NCI-H1417 (cell line): ENCODE measurements around the gene RAB14.
A peak's percentile ranks its signal among the peaks of the same experiment; 100 is the strongest.

Experiments used
- DNase-seq, 3 experiments: peaks; one replicate each; lab custom pipeline; 2025; lab: John Stamatoyannopoulos, UW

Gene RAB14

DNA sequence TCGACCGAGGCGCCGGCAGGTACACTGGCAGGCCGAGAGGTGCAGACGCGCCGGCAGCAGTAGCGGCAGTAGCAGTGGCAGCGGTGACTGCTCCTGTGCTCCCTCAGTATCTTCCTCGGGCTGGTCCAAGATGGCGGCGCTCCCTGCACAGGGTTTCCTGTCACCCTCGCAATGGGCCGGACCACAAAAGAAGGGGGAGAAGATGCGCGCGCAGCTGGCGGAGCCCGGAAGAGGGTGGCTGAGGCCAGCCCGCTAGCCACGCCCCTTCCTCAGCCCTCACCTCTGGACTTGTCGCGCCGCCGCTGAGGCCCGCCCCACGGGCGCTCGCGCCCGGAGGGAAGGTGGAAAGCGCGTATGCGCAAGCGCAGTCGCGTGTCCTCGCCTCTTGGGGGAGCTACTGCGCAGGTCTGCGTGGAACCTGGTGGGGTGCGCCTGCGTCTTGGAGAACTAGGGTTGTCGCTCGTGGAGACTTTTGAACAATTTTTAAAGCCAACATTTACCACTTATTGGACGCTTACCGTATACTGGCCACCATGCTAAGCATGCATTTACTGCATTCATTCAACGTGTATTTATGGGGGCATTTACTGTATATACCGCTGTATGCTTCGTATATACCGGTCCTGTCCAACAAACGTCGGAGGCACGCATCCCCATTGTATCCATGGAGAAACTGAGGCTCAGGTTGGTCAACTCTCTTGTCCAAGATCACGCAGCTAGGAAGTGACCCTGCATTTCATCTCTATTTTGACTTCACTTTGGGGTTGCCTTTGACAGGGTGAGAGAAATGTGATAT is at the start of gene RAB14:
TSS of gene RAB14 (minus strand) at position 132 of the 796 bp plus-strand sequence. CDS start 8,457 bp downstream, outside the sequence.
- peak; percentile 97 to 100 (median 100) for DNase-seq

DNA sequence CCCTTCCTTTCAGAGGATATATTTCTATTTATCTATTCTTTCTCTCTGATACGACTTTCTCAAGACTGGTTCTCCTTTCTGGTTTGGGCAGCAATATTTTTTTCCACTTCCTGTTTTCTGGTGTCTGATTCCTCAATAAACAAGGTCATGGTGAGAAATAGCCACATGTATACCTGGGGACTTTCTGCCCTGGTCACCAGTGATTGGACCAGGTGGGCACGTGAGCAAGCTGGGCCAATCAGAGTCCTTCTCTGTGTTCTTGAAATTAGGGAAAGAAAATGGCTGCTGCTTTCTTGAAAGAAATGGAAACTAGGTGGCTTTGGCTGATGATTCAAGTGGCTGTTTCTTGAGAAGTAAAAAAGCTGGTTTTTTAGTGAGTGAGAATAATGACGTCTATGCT is 47.9 kb upstream of the RAB14 start:
- DNase-seq: no peak

DNA sequence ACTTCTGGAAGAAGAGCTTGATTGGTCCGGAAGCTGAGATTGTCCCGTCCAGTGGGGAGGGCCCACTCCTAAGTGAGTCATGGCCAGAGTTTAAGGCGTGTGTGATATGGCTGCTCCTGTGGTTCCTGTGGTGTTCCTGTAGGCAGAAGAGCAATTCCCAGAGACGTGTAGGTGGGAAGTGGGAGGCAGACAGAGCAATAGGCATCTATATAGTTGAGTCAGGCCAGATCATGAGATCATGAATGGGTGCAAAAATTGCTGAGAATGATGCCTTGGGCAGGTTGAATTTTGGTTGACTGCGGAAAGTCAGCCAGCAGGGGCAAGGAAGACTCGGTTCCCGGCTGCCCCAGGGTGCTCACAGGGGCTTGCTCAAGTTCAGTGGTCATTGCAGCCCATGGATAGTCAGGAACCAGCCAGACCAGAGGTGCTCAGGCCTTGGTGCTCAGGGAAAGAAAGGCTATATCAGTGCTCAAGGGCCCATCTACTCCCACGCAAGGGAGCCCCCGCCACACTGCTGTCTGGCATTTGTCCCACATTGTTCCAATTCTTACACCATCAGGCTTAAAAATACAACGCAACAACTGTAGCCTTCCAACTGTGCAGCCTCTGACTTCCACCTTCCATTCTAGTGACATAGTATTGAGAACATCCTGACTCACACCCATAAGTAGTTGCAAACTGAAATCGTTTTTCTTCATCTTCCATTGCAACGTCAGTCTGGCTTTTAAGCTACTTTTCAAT is 45.3 kb upstream of the RAB14 start:
- DNase-seq: no peak

DNA sequence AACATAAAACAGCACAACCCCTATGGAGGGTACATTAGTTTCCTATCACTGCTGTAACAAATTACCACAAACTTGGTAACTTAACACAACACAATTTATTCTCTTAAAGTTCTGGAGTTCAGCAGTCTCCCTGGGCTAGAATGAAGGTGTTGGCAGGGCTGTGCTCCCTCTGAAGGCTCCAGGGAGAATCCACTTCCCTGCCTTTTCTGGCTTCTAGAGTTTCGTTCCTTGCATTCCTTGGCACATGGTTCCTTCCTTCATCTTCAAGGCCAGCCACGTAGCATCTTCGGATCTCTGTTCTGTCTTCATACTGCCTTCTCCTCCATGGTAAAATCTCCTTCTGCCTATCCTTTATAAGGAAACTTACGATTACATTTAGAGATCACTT is 41.3 kb upstream of the RAB14 start:
- DNase-seq: no peak

DNA sequence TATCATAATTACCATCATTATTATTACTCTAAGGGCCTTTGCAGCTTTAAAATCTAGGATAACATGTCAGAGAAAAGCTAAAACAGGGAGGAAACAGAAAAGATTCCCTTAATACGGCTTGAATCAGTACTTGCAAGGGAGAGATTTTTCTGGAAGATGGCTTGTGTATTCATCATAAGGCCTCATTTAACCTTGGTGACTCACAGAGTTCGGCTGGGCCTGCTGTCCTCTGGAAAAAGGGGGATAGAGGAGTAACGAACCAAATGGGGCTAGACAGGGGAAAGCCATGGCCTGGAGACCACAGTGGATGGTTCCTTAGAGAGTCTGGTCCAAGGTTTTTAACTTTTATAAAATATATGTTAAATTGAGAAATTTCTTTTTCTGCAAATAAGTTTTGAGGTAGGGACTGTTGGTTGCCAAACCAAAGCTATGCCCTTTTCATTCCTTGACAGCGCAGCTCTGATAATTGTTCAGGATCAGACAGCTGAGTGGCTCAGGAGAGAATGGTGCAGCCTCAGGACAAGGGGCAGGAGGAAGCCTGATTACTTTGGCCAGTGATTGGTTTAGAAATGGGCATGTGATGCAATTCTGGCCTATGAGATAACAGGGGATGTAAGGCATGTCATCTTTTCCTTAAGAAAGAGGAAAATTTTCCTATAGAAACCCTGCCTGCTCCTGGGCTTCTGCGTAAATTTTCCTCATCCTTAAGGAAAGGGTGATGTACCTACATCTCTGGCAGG is 40.7 kb upstream of the RAB14 start:
- no peak for DNase-seq

DNA sequence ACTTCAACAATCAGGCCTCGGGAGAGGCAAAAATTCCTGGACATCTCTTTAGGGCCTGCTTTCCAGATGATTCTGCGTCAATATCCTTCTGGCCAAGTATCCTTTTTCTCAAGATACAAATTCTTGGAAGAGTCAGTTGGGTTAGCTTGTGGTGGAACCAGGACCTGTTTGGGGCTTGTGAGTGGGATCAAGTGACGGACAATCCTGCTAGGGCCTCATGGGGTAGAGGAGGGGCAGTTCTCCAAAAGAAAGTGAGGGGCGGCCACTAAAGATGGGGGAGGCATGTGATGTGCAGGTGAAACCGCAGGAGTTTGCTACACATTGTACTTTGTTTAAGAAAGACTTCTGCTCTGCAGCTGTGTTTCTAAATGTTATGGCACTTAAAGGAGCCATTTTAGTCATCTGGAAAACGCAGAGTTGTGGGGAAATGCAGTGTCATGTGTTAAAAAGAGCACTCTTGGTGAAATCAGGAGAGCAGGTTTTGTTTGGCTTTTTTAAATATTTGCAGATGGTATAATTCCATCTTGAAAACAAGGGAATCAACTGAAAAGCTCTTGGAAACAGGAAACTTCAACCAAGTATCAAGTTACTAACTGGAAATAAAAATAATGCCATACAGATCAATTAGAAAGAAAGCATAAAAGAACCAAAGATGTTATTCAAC is 38.9 kb upstream of the RAB14 start:
- no peak for DNase-seq

DNA sequence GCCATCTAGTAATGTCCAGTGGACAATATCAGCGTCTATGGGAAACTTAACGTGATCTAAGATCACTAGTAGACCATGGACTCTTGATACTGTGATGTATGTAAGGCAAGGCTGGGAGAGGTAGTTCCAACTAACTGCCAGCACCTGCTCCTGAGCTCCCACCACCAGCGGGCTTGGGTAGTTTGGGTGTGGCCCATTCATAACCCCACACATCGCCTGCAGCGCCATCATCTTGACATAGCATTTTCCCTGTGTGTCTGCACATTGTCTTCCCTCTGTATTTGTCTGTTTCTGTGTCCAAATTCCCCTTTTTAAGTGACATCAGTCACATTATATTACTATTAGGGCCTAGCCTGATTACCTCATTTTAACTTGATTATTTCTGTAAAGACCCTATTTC is 38.2 kb upstream of the RAB14 start:
- no peak for DNase-seq

DNA sequence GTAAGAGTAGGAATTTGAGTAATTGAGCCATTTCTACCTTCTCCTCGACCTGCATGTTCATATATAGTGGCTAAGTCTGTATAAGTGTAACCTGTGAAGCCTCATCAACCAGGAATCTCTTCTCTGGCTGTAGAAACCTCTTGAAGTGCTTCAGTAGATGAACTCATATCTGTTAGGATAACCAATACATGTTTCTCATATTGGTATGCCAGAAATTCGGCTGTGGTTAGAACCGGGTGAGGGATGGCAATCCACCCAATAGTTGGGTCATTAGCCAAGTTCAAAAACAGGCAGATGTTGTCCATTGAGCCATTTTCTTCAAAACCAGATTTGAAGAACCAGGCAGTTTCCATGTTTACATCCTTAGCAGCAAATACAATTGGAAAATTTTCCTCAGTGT is 37.4 kb upstream of the RAB14 start:
- no peak for DNase-seq

DNA sequence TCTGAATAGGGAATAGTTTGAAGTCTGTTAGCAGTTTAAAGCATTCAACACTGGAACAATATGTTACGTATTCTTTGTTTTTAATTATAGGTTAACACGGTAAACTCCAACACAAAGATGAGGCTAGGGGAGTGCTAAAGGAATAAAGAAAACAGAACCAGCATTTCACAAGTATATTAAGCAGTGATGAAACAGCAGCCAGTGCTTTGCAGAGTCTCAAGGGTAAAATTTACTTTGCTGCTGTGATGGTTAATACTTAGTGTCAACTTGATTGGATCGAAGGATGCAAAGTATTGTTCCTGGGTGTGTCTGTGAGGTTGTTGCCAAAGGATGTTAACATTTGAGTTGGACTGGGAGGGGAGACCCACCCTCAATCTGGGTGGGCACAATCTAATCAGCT is 36.2 kb upstream of the RAB14 start:
- no peak for DNase-seq

DNA sequence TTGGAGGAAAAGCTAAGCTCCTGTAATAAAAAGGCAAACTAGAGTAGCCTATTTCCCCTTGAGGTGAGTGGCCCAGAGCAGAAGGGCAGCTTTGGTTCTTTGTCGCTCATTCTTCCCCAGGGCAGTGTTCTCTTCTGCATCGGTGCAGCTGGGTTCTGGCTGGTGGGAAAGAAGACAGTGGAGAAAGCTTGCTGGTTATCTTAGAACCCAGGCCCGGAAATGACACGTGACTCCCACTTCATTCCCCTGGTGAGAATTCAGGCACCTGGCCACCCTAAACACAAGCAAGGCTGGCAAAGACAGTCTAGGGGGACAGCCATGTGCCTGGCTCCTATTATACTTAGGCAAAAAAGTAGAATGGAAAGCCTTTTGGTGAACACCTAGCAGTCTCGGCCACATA is 33.8 kb upstream of the RAB14 start:
- DNase-seq: no peak

DNA sequence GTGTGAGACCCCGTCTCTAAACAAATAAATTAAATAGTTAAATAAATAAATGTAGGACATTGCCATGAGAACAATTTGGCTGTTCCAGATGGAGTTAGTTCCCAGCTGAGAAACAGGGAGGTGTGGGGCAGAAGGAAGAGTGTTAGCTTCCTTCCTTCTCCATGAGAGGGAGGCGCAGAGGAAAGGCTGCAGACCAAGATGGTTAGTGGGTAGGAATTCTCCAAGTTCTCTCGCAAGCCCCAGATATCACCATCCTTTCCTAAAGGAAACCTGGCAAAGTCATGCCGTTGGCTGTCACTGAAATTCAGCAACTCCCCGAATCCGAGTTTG is 33.1 kb upstream of the RAB14 start:
- DNase-seq: no peak

DNA sequence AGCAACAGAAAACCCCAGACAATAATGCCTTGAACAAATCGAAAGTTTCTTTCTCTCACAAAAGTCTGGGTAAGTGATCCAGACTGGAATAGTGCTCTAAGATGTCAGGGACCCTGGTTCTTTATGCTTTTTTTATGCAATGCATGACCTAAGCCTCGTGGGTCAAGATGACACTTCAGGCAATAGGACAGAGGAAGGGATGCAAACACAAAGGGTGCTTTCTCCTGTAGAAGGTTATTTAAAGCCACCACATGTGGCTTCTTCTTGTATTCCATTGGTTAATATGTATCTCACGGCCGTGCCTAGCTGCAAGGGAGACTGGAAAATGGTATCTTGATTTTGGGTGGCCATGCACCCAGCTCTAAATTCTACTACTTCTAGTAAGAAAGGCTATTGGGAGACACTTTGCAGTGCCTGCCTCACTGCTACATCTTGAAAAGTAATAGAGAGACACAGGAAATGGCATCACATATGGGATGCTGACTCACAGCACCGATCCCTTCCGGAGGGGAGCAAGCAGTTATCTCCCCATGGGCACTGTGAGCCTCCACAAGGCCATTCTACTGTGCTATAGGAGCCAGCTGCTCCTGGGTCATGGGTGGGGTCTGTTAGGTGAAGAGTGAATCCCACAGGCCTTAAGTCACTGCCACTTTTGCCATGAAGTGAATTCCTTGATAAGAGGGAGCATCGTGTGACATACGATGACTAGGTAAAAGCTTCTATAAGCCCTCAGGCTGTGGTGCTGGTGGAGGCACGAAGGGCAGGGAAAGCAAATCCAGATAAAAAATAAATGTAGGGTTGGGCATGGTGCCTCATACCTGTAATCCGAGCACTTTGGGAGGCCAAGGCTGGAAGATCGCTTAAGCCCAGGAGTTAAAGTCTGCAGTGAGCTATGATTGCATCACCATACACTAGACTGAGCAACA is 32.5 kb upstream of the RAB14 start:
- no peak for DNase-seq

DNA sequence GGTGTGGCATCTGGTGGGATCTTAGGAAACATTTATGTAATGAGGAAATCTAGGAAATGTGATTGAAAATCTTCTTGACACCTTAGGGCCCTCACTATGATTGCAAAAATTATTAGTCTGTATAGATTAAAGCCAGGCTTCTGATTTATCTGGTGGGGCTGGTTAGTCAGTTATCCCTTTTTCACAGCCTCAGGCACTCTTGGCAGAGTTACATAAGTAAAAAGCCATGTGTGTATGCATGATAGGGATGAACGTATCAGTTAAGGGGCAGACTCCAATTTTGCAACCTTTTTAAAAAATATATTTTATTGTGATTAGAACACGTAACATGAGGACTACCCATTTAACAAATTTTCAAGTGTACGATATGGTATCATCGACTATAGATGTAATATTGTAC is 30.6 kb upstream of the RAB14 start:
- DNase-seq: no peak

DNA sequence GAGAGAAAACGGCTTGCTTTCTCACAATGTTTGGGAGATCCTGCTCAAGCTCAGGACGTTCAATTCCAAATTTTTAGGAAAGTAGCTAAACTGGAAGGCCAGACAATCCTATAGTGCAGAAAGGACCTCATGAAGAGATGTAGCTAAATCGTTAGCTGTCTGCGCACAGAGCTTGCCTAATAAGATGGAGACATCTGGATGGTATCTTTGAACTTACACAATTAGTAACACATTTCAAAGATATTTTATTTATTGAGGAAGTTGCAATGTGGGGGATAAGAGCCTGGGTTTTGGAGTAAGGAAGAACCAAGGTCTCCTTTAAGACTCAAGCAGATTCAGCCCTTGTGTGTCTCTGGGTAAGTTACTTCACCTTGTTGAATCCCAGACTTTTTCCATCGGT is 28.6 kb upstream of the RAB14 start:
- DNase-seq: no peak

DNA sequence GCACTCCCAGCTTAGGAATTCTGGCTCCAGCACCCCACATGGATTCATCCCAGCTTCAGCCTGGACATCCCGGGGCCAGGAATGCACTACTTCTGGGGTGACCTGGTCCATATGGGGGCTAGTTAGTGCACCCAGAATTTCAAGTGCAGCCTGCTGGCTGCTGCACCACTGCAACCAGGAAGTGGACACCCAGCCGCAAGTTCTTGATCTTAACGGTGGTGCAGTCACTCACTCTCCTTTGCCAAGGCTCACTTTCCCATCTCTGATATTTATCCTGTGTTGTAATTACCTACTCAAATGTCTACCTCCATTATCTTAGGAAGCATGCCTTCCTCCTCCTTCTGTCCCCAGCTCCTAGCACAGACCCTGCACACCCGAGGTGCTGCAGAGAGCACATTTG is 26.2 kb upstream of the RAB14 start:
- no peak for DNase-seq

DNA sequence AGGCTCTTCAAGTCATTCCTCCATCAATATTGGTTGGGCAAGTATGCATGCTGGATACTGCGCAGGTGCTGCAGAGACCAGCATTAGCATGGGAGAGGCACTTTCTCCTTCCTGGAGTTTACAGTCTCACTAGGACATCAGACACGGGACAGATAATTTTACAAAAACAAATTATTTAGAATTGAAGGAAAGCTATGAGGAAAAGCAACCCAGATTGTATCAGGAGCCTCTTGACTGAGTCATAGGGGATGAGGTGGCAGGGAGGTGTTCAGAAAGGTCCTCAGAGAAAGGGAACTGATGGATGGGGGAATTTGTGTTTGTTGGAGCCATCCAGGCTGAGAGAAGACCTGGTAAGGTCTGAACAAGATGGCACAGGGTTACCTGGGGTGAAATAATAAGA is 24.5 kb upstream of the RAB14 start:
- DNase-seq: no peak

DNA sequence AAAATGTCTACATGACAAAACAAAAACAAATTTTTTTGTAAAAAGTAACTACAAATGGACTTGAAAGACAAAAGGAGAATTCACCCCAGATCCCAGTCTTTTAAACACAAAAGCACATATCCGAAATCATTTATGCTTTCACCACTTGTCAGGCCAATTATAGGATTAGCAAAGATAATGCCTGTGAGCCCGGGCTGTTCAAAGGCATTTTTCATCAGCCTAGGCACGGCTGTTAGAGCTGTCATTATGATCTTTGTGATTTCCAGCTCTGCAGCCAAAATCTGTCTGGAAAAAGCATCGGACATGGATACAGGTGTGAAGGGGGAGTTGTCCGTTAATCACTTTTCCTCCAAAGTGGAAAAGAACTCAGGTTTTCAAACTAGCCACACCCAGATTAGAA is 23.6 kb upstream of the RAB14 start:
- peak in 2 of 3 experiments; percentile 9 to 56 for DNase-seq

DNA sequence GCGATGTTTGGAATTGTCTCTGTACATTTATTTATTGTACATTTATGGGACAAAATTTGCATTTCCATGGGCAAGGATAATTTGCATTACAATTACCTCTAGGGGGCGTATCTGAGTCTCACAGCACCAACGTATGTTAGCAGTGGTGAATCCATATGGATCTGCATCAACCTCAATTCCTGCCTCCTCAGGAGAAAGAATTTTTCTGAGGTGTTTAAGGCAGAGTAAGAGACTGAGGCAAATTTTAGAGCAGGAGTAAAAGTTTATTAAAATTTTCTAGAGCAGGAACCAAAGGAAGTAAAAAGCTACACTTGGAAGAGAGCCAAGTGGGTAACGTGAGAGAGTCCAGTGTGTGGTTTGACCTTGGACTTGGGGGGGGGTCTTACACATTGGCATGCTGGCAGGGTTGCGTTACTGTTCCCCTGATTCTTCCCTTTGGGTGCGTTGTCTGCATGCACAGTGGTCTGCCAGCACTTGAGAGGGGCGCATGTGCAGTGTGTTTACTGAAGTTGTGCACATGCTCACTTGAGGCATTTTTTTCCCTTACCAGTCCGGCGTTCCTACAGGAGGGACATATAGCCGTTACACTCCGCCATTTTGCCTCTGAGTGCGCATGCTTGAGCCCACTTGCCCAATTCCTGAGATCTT is 21.0 kb upstream of the RAB14 start:
- DNase-seq: peak in 2 of 3 experiments; percentile 21 to 32

DNA sequence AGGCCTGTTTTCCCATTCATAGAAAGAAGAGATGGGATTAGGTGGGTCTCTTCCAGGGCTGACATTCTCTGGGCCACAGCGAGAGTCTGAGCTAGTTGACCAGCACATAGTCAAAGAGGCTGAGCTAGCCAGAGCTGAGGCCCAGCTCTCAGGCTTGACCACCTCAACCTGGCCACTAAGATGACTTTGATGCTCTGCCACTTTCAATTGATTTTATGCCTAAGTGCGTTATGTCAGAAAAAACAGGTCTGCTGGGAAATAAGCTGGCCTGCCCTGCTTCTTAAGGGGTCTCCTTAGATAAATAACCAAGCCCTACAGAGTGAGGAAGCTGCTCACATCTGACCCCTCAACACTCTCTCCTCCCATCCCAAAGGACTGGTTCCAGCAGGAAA is 20.0 kb upstream of the RAB14 start:
- no peak for DNase-seq

DNA sequence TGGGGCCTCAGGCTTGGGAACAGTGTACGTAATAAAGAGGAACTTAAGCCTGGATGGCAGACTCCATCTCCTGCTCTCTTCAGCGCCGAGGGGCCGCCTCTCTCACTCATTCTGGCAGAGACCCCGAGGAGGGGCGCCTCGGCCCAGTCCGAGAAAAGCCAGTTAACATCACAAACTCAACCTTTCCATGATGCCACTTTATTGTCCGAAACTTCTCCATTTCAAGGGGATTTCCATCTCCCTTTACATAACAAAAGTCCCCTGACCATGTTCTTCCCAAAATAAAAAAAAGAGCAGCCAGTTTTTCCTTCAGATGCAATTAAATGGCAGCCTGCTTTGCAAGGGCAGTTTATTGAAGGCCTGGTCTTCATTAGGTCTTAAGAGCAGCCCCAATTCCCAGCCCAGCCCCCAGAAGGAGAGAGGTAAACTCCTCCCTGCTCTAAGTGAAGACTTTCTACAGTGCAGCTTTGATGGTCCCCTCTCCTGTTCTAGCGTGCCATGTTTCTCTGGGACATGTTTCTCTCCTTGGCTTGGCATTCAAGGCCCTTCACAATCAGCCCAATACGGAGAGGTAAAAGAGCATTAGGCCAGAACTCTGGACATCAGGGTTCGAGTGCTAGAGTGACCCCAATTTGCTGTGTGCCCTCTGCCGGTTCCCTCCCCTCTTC is 19.5 kb upstream of the RAB14 start:
- no peak for DNase-seq
